ENCODE data around the gene ABCA2. TPM values are rescaled to one million over a fixed set of nuclear protein-coding genes. Genes with fewer than 3 reads are reported as not detected.

ABCA2 gene
- total RNA-seq, 1 donor from 2014 or later: 8.5 TPM

GRCh38 chr9:136960212-136960937 lies 67.7 kb downstream of the ABCA2 start:
- no peak for DNase-seq

- DNase-seq: no peak
These were observed 68.9 kb downstream of the ABCA2 start for GRCh38 chr9:136958898-136959850.

DNA sequence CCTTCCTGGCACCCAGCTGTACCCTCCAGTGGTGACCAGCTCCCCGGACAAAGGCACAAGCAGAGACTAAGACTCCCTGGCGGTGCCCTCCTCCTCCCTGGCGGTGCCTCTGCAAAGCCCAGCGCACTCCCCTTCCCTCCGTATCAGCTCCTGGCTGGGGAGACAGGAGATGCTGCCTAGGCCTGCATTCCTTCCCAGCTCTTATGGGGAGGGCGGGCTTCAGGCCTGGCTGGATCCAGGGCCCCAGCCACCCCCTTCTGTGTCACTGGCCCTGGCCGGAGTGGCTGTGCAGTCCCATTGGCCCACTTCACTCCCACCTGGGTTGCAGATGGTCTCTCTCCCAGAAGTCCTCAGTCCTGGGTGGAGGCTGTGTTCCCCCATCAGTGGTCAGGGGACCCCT lies 69.6 kb downstream of the ABCA2 start:
- no peak for DNase-seq

GRCh38 chr9:136957901-136958300 lies 70.1 kb downstream of the ABCA2 start:
- DNase-seq: no peak

DNA sequence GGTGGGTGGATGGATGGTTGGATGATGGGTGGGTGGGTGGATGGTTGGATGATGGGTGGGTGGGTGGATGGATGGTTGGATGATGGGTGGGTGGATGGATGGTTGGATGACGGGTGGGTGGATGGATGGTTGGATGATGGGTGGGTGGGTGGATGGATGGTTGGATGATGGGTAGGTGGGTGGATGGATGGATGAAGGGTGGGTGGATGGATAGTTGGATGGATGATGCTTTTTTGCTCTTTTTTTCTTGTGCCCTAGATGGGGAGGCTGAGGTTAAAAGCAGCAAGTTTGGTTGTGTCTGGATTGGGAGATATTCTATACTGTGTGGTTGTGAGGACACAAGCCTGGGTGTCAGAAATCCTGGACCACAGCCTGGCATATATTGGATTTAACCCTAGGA lies 70.6 kb downstream of the ABCA2 start:
- DNase-seq: no peak

Other genes starting within 250 kb of the ABCA2 start
- 47.9 and 98.5 TPM in 2 replicates for gene TMEM141, start 236.9 kb downstream of the ABCA2 start, total RNA-seq
- gene CCDC183, start 231.9 kb downstream of the ABCA2 start, total RNA-seq: 0.37 and 1.0 TPM in 2 replicates
- 69.1 and 95.8 TPM in 2 replicates for gene RABL6, start 220.3 kb downstream of the ABCA2 start, total RNA-seq
- 1.0 TPM in 2 replicates for gene AJM1, start 185.8 kb downstream of the ABCA2 start, total RNA-seq
- gene PHPT1, start 178.8 kb downstream of the ABCA2 start, total RNA-seq: 99.0 and 104 TPM in 2 replicates
- 2.0 and 5.1 TPM in 2 replicates for gene MAMDC4, start 175.9 kb downstream of the ABCA2 start, total RNA-seq
- 309 and 438 TPM in 2 replicates for gene EDF1, start 161.9 kb downstream of the ABCA2 start, total RNA-seq
- gene TRAF2, start 141.7 kb downstream of the ABCA2 start, total RNA-seq: 20.6 and 24.2 TPM in 2 replicates
- gene FBXW5, start 83.5 kb downstream of the ABCA2 start, total RNA-seq: 255 and 270 TPM in 2 replicates
- 1.7 TPM in 1 of 2 replicates, not detected in the other for gene C8G, start 83.0 kb downstream of the ABCA2 start, total RNA-seq
- gene LCN12, start 76.0 kb downstream of the ABCA2 start, total RNA-seq: not detected in 2 replicates
- gene PTGDS, start 50.7 kb downstream of the ABCA2 start, total RNA-seq: 0.17 and 0.60 TPM in 2 replicates
- not detected in 2 replicates for gene LCNL1, start 45.2 kb downstream of the ABCA2 start, total RNA-seq
- gene PAXX, start 35.8 kb downstream of the ABCA2 start, total RNA-seq: 13.5 and 17.9 TPM in 2 replicates
- gene CLIC3, start 31.7 kb downstream of the ABCA2 start, total RNA-seq: 0.09 TPM in 1 of 2 replicates, not detected in the other
- not detected in 2 replicates for gene FUT7, start 3.9 kb upstream of the ABCA2 start, total RNA-seq
- gene NPDC1, start 17.9 kb upstream of the ABCA2 start, total RNA-seq: 39.7 and 46.8 TPM in 2 replicates
- not detected in 2 replicates for gene ENTPD2, start 25.8 kb upstream of the ABCA2 start, total RNA-seq
- gene SAPCD2, start 42.3 kb upstream of the ABCA2 start, total RNA-seq: 6.0 and 36.3 TPM in 2 replicates
- 27.0 and 27.2 TPM in 2 replicates for gene UAP1L1, start 49.3 kb upstream of the ABCA2 start, total RNA-seq
- gene MAN1B1, start 58.7 kb upstream of the ABCA2 start, total RNA-seq: 73.1 and 76.6 TPM in 2 replicates
- gene DPP7, start 86.5 kb upstream of the ABCA2 start, total RNA-seq: 81.5 and 98.5 TPM in 2 replicates
- gene GRIN1, start 110.9 kb upstream of the ABCA2 start, total RNA-seq: 0.05 and 0.17 TPM in 2 replicates
- not detected in 2 replicates for gene LRRC26, start 141.8 kb upstream of the ABCA2 start, total RNA-seq
- gene TMEM210, start 143.8 kb upstream of the ABCA2 start, total RNA-seq: not detected in 2 replicates
- 23.1 and 33.6 TPM in 2 replicates for gene ANAPC2, start 160.3 kb upstream of the ABCA2 start, total RNA-seq
- gene SSNA1, start 160.4 kb upstream of the ABCA2 start, total RNA-seq: 112 and 128 TPM in 2 replicates
- 4.6 and 6.6 TPM in 2 replicates for gene TPRN, start 172.5 kb upstream of the ABCA2 start, total RNA-seq
- 31.1 TPM in 2 replicates for gene TMEM203, start 177.4 kb upstream of the ABCA2 start, total RNA-seq
- 3.4 and 5.8 TPM in 2 replicates for gene NDOR1, start 177.5 kb upstream of the ABCA2 start, total RNA-seq
- 0.14 TPM in 1 of 2 replicates, not detected in the other for gene RNF208, start 194.0 kb upstream of the ABCA2 start, total RNA-seq
- 0.17 and 0.37 TPM in 2 replicates for gene CYSRT1, start 196.9 kb upstream of the ABCA2 start, total RNA-seq
- not detected in 2 replicates for gene RNF224, start 199.3 kb upstream of the ABCA2 start, total RNA-seq
- not detected in 2 replicates for gene SLC34A3, start 202.7 kb upstream of the ABCA2 start, total RNA-seq
- gene TUBB4B, start 213.1 kb upstream of the ABCA2 start, total RNA-seq: 128 and 305 TPM in 2 replicates
- gene STPG3, start 223.0 kb upstream of the ABCA2 start, total RNA-seq: 0.34 TPM in 1 of 2 replicates, not detected in the other
- gene NELFB, start 227.1 kb upstream of the ABCA2 start, total RNA-seq: 55.3 and 83.7 TPM in 2 replicates
- gene TOR4A, start 249.5 kb upstream of the ABCA2 start, total RNA-seq: 29.8 and 46.0 TPM in 2 replicates